HepG2 (cell line): ENCODE measurements around the gene COMT. TPM values are rescaled to one million over a fixed set of nuclear protein-coding genes. Genes with fewer than 3 reads are reported as not detected.

Experiments used
- CAMTA2 ChIP-seq: sonication (generic); formaldehyde crosslinking; IDR thresholded peaks from 2 replicates; pipeline ENCODE4 v1.4.0; 2020; ENCODE audit warnings: mild to moderate bottlenecking, missing genetic modification reagents, borderline replicate concordance
- CCDC6 ChIP-seq: sonication (generic); formaldehyde crosslinking; IDR thresholded peaks from 2 replicates; pipeline ENCODE4 v1.8.1; 2022; ENCODE audit warnings: mild to moderate bottlenecking, missing genetic modification reagents, moderate library complexity
- HIVEP1 ChIP-seq: sonication (generic); formaldehyde crosslinking; IDR thresholded peaks from 2 replicates; pipeline ENCODE4 v1.4.0; 2020; ENCODE audit warnings: mild to moderate bottlenecking, missing genetic modification reagents
- MTA1 ChIP-seq: sonication (generic); formaldehyde crosslinking; IDR thresholded peaks from 2 replicates; pipeline ENCODE4 v1.4.0; 2020; ENCODE audit warnings: missing genetic modification reagents, mild to moderate bottlenecking, borderline replicate concordance
- MYC ChIP-seq: sonication (generic); formaldehyde crosslinking; IDR thresholded peaks from 2 replicates; pipeline ENCODE4 v1.9.0; 2021; ENCODE audit warnings: missing genetic modification reagents, borderline replicate concordance
- ZNF547 ChIP-seq: sonication (generic); formaldehyde crosslinking; IDR thresholded peaks from 2 replicates; pipeline ENCODE4 v1.5.1; 2020; ENCODE audit warnings: mild to moderate bottlenecking, missing genetic modification reagents
- polyA plus RNA-seq, 8 experiments: library from polyadenylated mRNA; depleted of rRNA in 3 of 8; stranded (reverse) in 7 of 8; unstranded in 1 of 8; fragments of >200 nt; fragmentation: Illumina TruSeq in 4 of 8; extraction: Trizol in 4 of 8; gene quantifications; 2 replicates each; pipeline versions ENCODE4 v1.2.1 to v1.2.3, GENCODE V29; 2011 to 2016; ENCODE audit warnings: low read depth in 4 of 8, missing spikeins in 1 of 8, mixed read lengths in 1 of 8; ENCODE audit not compliant: insufficient read depth in 1 of 8
- total RNA-seq, 5 experiments: library from RNA; depleted of rRNA; stranded (reverse); fragments of >200 nt; fragmentation: Illumina TruSeq; extraction: Trizol; gene quantifications; 2 replicates each; pipeline ENCODE4 v1.2.3, GENCODE V29; 2016; ENCODE audit warnings: low read depth in 1 of 5
- TF ChIP-seq, protein P1 (sequence below): sonication (generic); formaldehyde crosslinking; IDR thresholded peaks from 2 replicates; pipeline ENCODE4 v1.4.0; 2020; ENCODE audit warnings: missing genetic modification reagents
- TF ChIP-seq, protein P2 (sequence below): sonication (generic); formaldehyde crosslinking; IDR thresholded peaks from 2 replicates; pipeline ENCODE4 v1.5.1; 2020; ENCODE audit warnings: missing genetic modification reagents, mild to moderate bottlenecking, borderline replicate concordance
- TF ChIP-seq, protein P3 (sequence below): sonication (generic); formaldehyde crosslinking; IDR thresholded peaks from 2 replicates; pipeline ENCODE4 v1.4.0; 2020; ENCODE audit warnings: missing genetic modification reagents
- TF ChIP-seq, protein P4 (sequence below): sonication (generic); formaldehyde crosslinking; IDR thresholded peaks from 2 replicates; pipeline ENCODE4 v1.4.0; 2020; ENCODE audit warnings: missing genetic modification reagents

The COMT gene
- total and polyA plus RNA-seq, 2 of the 13 experiments (the other 11 are each of a cell fraction or from before 2014, with no cell fraction given) = 156 to 162 TPM

DNA sequence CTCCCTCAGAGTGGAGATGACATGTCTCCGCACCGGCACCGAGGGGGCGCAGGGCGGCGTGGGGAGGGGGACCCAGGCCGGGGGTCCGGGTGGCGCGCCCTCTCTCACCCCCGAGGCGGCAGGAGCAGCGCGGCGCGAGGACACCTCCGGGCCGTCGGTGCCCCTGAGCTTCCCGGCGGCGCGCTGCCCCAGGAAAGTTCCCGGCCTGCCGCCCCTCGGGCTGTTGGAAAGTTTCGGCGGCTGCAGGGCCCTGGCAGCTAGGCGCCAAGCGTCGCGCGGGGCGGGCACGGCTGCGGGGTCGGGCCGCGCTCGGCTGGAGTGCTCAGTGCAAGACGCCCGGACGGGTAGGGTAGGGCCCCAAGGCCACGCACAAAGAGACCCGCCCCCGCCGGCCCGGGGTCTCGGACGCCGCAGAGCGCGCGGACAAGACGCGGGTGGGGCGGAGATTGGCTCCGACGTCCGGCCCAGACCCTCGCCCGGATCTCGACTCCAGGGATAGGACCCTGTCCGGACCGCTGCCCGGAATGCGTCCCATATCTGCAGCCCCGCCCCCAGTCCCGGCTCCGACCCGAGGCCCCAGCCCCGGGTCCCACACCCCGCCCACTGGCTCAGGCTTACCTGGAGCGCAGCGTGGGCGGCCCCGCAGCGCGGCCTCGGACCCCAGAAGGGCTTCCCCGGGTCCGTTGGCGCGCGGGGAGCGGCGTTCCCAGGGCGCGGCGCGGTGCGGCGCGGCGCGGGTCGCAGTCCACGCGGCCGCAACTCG lies 74.6 kb downstream of the COMT start (continued):
- TF ChIP-seq MTA1 (CRISPR knock-in tag) = peak; percentile 40; the same call in 1 of the 2 replicates
- TF ChIP-seq, protein P1, sequence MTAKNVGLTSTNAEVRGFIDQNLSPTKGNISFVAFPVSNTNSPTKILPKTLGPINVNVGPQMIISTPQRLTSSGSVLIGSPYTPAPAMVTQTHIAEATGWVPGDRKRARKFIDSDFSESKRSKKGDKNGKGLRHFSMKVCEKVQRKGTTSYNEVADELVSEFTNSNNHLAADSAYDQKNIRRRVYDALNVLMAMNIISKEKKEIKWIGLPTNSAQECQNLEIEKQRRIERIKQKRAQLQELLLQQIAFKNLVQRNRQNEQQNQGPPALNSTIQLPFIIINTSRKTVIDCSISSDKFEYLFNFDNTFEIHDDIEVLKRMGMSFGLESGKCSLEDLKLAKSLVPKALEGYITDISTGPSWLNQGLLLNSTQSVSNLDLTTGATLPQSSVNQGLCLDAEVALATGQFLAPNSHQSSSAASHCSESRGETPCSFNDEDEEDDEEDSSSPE (CRISPR knock-in tag) = peak; percentile 34
- 0 out of 2 replicates have a peak, but pooled peaks have one; percentile 60 for TF ChIP-seq CCDC6 (CRISPR knock-in tag)
- TF ChIP-seq, protein P2, sequence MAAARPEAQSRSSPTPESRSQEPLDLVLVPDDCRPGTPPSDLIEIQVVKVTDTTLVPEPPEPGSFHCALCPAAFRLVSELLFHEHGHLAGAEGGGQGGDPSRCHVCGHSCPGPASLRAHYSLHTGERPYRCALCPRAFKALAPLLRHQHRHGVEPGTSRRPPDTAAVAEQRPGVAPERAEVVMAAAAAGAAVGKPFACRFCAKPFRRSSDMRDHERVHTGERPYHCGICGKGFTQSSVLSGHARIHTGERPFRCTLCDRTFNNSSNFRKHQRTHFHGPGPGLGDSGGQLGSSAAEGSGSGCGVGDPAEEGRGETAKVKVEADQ (CRISPR knock-in tag) = no peak
- peak; percentile 38; the same call in 1 of the 2 replicates for TF ChIP-seq MYC (CRISPR knock-in tag)
- TF ChIP-seq, protein P3, sequence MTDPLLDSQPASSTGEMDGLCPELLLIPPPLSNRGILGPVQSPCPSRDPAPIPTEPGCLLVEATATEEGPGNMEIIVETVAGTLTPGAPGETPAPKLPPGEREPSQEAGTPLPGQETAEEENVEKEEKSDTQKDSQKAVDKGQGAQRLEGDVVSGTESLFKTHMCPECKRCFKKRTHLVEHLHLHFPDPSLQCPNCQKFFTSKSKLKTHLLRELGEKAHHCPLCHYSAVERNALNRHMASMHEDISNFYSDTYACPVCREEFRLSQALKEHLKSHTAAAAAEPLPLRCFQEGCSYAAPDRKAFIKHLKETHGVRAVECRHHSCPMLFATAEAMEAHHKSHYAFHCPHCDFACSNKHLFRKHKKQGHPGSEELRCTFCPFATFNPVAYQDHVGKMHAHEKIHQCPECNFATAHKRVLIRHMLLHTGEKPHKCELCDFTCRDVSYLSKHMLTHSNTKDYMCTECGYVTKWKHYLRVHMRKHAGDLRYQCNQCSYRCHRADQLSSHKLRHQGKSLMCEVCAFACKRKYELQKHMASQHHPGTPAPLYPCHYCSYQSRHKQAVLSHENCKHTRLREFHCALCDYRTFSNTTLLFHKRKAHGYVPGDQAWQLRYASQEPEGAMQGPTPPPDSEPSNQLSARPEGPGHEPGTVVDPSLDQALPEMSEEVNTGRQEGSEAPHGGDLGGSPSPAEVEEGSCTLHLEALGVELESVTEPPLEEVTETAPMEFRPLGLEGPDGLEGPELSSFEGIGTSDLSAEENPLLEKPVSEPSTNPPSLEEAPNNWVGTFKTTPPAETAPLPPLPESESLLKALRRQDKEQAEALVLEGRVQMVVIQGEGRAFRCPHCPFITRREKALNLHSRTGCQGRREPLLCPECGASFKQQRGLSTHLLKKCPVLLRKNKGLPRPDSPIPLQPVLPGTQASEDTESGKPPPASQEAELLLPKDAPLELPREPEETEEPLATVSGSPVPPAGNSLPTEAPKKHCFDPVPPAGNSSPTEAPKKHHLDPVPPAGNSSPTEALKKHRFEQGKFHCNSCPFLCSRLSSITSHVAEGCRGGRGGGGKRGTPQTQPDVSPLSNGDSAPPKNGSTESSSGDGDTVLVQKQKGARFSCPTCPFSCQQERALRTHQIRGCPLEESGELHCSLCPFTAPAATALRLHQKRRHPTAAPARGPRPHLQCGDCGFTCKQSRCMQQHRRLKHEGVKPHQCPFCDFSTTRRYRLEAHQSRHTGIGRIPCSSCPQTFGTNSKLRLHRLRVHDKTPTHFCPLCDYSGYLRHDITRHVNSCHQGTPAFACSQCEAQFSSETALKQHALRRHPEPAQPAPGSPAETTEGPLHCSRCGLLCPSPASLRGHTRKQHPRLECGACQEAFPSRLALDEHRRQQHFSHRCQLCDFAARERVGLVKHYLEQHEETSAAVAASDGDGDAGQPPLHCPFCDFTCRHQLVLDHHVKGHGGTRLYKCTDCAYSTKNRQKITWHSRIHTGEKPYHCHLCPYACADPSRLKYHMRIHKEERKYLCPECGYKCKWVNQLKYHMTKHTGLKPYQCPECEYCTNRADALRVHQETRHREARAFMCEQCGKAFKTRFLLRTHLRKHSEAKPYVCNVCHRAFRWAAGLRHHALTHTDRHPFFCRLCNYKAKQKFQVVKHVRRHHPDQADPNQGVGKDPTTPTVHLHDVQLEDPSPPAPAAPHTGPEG (CRISPR knock-in tag) = peak; percentile 25; the same call in 1 of the 2 replicates
- TF ChIP-seq ZNF547 (CRISPR knock-in tag) = no peak
- TF ChIP-seq CAMTA2 = 0 out of 2 replicates have a peak, but pooled peaks have one; percentile 47
- TF ChIP-seq HIVEP1 (CRISPR knock-in tag) = peak; percentile 13; the same call in 1 of the 2 replicates
- TF ChIP-seq, protein P4, sequence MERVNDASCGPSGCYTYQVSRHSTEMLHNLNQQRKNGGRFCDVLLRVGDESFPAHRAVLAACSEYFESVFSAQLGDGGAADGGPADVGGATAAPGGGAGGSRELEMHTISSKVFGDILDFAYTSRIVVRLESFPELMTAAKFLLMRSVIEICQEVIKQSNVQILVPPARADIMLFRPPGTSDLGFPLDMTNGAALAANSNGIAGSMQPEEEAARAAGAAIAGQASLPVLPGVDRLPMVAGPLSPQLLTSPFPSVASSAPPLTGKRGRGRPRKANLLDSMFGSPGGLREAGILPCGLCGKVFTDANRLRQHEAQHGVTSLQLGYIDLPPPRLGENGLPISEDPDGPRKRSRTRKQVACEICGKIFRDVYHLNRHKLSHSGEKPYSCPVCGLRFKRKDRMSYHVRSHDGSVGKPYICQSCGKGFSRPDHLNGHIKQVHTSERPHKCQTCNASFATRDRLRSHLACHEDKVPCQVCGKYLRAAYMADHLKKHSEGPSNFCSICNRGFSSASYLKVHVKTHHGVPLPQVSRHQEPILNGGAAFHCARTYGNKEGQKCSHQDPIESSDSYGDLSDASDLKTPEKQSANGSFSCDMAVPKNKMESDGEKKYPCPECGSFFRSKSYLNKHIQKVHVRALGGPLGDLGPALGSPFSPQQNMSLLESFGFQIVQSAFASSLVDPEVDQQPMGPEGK (CRISPR knock-in tag) = peak; percentile 14; the same call in 1 of the 2 replicates
